ENCODE measurements around the gene DPH5.
"Not testable (repeated sequence)": the region's sequence is repeated elsewhere in the genome, so short reads cannot be mapped to it uniquely, and the experiment has no call there.

- TF ChIP-seq CTCF, EP300 (IDR thresholded peaks at IDR 0.05): not testable (repeated sequence)
Measured at GRCh38 chr1:100948721-100949405, 76.7 kb downstream of the DPH5 start.

Measured in esophagus muscularis mucosa (tissue), 3 donors.